ENCODE measurements around the gene CCDC117.

The CCDC117 gene

DNA sequence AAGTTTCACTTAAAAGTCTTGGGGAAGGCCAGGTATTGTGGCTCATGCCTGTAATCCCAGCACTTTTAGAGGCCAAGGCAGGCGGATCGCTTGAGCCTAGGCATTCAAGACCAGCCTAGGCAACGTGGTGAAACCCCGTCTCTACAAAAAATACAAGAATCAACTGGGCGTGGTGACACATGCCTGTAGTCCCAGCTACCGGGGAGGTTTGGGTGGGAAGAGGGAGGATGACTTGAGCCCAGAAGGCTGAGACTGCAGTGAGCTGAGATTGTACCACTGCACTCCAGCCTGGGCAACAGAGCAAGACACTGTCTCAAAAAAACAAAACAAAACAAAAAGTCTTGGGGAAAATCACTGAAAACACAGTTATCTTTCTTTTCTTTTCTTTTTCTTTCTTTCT is 43.2 kb downstream of the CCDC117 start:
- no peak for DNase-seq (ENCODE audit: extremely low read depth, low read depth)
- no peak overlapping the region for H3K4me3 ChIP-seq (replicated peaks; ENCODE audit: low read depth, low read length)
- TF ChIP-seq, protein P1, sequence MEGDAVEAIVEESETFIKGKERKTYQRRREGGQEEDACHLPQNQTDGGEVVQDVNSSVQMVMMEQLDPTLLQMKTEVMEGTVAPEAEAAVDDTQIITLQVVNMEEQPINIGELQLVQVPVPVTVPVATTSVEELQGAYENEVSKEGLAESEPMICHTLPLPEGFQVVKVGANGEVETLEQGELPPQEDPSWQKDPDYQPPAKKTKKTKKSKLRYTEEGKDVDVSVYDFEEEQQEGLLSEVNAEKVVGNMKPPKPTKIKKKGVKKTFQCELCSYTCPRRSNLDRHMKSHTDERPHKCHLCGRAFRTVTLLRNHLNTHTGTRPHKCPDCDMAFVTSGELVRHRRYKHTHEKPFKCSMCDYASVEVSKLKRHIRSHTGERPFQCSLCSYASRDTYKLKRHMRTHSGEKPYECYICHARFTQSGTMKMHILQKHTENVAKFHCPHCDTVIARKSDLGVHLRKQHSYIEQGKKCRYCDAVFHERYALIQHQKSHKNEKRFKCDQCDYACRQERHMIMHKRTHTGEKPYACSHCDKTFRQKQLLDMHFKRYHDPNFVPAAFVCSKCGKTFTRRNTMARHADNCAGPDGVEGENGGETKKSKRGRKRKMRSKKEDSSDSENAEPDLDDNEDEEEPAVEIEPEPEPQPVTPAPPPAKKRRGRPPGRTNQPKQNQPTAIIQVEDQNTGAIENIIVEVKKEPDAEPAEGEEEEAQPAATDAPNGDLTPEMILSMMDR (IDR thresholded peaks at IDR 0.05; ENCODE audit: low read depth, low read length, missing control alignments), result no peak

DNA sequence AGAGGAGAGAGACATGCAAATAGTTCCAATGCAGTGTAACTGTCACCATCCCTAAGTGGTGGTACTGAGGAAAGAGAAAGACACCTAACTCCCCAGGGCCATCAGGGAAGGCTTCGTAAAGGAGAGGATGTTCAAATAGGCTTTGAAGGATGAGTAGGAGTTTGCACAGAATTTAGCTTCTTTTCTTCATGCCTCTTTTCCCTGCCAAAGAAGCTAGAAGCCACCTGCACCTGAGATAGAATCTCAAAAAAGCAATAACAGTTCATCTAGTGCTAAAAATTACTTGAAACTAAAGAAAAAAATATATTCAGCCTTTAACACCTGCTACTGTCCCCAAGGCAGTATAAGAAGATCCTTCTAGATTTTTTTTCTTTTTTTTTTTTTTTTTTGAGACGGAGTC is 44.6 kb downstream of the CCDC117 start:
- no peak for DNase-seq (ENCODE audit: extremely low read depth, low read depth)
- TF ChIP-seq, protein P1 (IDR thresholded peaks at IDR 0.05; ENCODE audit: low read depth, low read length, missing control alignments), result no peak
- no peak overlapping the region for H3K4me3 ChIP-seq (replicated peaks; ENCODE audit: low read depth, low read length)

DNA sequence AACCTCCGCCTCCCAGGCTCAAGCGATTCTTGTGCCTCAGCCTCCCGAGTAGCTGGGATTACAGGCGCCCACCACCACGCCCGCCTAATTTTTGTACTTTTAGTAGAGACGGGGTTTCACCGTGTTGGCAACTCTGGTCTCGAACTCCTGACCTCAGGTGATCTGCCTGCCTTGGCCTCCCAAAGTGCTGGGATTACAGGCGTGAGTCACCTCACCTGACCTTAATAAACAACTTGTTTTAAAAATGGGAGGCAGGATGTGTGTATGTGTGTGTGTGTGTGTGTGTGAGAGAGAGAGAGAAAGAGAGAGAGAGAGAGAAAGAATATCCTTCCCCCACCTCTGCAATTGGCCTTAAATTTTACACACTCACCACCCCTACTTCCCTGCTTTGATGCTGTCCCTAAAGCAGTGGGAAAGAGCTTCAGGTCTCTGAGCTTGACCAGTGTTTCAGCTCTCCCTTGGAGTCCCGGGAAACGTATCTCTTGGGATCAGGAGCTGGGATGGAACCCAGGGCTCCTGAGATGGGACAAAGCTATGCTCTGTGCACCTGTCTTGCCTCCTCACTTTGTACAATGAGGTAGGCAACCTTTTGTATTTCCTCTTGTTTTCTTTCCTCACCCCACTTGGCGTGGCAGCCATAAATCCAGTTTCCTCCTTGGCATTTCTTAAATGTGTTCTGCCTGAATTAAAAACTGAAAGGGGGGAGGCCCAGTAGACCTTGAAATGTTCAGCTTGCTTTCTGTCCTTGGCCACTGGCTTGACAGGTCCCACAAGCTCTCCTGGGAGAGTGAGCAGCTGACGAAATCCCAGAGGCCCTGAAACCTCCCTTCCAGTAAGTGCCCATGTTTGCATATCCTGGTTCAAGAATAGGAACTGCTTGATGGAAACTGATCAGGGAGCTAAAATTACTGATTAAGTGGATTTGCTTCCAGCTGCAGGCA is 45.7 kb downstream of the CCDC117 start:
- TF ChIP-seq, protein P1 (IDR thresholded peaks at IDR 0.05; ENCODE audit: low read depth, low read length, missing control alignments), result no peak
- no peak overlapping the region for H3K4me3 ChIP-seq (replicated peaks; ENCODE audit: low read depth, low read length)
- no peak for DNase-seq (ENCODE audit: extremely low read depth, low read depth)

DNA sequence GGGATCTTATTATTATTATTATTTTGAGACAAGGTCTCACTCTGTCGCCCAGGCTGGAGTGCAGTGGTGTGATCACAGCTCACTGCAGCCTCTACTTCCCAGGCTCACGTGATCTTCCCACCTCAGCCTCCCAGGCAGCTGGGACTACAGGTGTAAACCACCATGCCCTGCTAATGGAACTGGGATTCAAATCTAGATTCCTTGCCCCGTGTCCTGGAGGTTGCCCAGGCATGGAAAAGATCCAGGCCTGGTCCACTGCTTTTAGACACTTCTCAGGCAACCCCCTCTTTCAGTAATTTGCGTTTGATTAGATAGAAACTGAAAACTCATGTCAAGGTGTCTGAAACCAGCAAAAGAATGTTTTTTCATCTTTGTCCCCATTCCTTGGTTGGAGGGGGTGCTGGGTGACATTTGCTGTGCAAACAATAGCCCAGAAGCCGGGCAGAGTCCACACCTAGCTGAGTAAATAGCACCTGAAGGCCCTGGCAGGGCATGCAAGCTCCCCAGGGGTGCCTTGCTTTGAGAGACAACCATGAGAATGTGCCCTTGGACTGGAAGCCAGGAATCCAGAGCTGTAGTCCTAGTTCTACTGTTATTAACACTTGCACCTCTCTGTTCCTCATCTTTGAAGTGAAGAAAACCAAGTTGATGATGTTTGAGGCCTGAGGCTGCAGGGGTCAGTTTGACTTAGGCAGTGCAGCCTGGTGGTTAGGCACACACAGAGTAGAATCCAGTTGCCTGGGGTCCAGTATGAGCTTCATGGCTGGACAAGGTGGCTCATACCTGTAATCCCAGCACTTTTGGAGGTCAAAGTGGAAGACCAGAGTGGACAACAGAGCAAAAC is 47.0 kb downstream of the CCDC117 start:
- no peak overlapping the region for H3K4me3 ChIP-seq (replicated peaks; ENCODE audit: low read depth, low read length)
- DNase-seq (ENCODE audit: extremely low read depth, low read depth), result no peak
- TF ChIP-seq, protein P1 (IDR thresholded peaks at IDR 0.05; ENCODE audit: low read depth, low read length, missing control alignments), result no peak

DNA sequence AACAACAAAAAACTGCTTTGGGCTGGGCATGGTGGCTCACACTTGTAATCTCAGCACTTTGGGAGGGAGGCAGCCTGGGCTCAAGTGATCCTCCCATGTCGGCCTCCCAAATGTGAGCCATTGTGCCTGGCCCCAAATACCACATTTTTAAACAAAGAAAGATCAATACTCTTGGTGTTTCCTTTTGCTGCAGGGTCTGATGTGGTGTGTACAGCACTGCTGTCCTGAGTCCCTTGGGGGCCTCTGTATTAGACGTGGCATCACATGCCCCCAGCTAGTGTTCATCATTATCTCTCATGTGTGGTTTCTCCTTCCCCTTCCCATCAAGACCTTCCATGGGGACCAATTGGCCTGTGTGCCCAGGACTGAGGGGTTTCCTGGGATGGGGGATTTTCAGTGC is 48.4 kb downstream of the CCDC117 start:
- TF ChIP-seq, protein P1 (IDR thresholded peaks at IDR 0.05; ENCODE audit: low read depth, low read length, missing control alignments), result no peak
- DNase-seq (ENCODE audit: extremely low read depth, low read depth), result no peak
- no peak overlapping the region for H3K4me3 ChIP-seq (replicated peaks; ENCODE audit: low read depth, low read length)

DNA sequence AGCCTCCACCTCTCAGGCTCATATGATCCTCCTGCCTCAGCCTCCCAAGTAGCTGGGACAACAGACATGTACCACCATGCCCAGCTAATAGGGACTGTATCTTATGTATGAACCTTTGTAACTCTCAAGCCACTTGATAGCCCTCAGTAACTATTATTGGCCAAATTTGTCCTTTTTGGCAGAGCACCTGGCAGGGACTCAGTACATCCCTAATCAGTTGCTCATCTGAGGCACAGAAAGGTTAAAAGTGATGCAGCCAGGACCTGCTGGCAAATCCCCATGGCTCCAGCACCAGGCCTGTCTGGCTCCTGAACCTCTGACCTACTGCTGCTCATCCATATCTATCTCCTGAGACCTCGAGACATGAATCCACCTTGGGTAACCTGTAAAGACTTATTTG is 49.0 kb downstream of the CCDC117 start:
- TF ChIP-seq, protein P1 (IDR thresholded peaks at IDR 0.05; ENCODE audit: low read depth, low read length, missing control alignments), result no peak
- no peak for DNase-seq (ENCODE audit: extremely low read depth, low read depth)
- H3K4me3 ChIP-seq (replicated peaks; ENCODE audit: low read depth, low read length), result no peak overlapping the region
